Cardiac septum (tissue), 1 donor: Measurements from ENCODE around the gene FAF1. TPM values are rescaled to one million over a fixed set of nuclear protein-coding genes. Genes with fewer than 3 reads are reported as not detected.
A peak's percentile ranks its signal among the peaks of the same experiment; 100 is the strongest.
"Not testable (repeated sequence)": the region's sequence is repeated elsewhere in the genome, so short reads cannot be mapped to it uniquely, and the experiment has no call there.

Source experiments
- DNase-seq: peaks from one replicate; pipeline ENCODE4 v3.0.0-alpha.2; 2020; ENCODE audit warnings: low spot score
- intact Hi-C: fragments of 100-400 bp; cut with DNase I; formaldehyde crosslinking; loops from one replicate; pipeline ENCODE4 v1.14.0; 2022
- long read RNA-seq: library from polyadenylated mRNA; unstranded; transcript quantifications from one replicate; pipeline ENCODE4 v2.0.0, GENCODE V29; 2021
- total RNA-seq: library from RNA; stranded (reverse); fragmentation: NEBNext Ultra II Directional; extraction: Animal tissue kit (Norgen Biotek cat#: 25700); gene quantifications from one replicate; pipeline ENCODE4 v1.2.1, GENCODE V29; 2021
- donor health status: DM: no; HTN: no; CAD: no.

FAF1 gene
- total RNA-seq, result 81.0 TPM
- long read RNA-seq, full-length matches to known transcripts, result 131 of 167 reads
- long read RNA-seq, partial matches to known transcripts, result 18 of 167 reads
- long read RNA-seq, other reads (novel, unspliced or antisense), result 18 of 167 reads

GRCh38 chr1:50959913-50960844, at the start of gene FAF1:
TSS of gene FAF1 (minus strand) at chr1:50960267. CDS start at chr1:50959811, 456 bp downstream.
- intact Hi-C loops, result loop anchor here (1.0 to 10.0 kb wide), 3 partner anchors 8 to 1095 kb away; partner anchors contain the start of genes BTF3L4 and TXNDC12
- peak; percentile 99 for DNase-seq

- intact Hi-C loops, result no loop called here
These were observed 49.3 kb upstream of the FAF1 start for GRCh38 chr1:51009381-51009780.

DNA sequence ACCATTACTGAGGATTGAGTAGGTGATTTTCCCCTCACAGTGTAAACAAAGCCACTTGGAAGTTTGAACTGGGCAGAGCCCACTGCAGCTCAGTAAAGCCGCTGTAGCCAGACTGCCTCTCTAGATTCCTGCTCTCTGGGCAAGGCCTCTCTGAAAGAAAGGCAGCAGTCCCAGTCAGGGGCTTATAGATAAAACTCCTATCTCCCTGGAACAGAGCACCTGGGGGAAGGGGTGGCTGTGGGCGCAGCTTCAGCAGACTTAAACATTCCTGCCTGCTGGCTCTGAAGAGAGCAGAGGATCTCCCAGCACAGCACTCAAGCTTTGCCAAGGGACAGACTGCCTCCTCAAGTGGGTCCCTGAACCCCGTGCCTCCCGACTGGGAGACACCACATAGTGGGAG, 45.5 kb upstream of the FAF1 start:
- intact Hi-C loops, DNase-seq: not testable (repeated sequence)

More at GRCh38 chr1:51009381-51009780, 49.3 kb upstream of the FAF1 start:
- DNase-seq, result no peak

GRCh38 chr1:51002516-51002915, 42.4 kb upstream of the FAF1 start:
- no peak for DNase-seq
- intact Hi-C loops, result no loop called here

GRCh38 chr1:51000651-51001050, 40.6 kb upstream of the FAF1 start:
- intact Hi-C loops, result no loop called here
- DNase-seq, result no peak

- DNase-seq, result no peak
- intact Hi-C loops, result no loop called here
These were observed 40.1 kb upstream of the FAF1 start for GRCh38 chr1:51000160-51000559.

GRCh38 chr1:50999375-50999774, 39.3 kb upstream of the FAF1 start:
- intact Hi-C loops, result not testable (repeated sequence)

GRCh38 chr1:50996083-50996482, 36.0 kb upstream of the FAF1 start:
- intact Hi-C loops, result no loop called here
- no peak for DNase-seq

More at GRCh38 chr1:50999375-50999774, 39.3 kb upstream of the FAF1 start:
- DNase-seq, result not testable (repeated sequence)

DNA sequence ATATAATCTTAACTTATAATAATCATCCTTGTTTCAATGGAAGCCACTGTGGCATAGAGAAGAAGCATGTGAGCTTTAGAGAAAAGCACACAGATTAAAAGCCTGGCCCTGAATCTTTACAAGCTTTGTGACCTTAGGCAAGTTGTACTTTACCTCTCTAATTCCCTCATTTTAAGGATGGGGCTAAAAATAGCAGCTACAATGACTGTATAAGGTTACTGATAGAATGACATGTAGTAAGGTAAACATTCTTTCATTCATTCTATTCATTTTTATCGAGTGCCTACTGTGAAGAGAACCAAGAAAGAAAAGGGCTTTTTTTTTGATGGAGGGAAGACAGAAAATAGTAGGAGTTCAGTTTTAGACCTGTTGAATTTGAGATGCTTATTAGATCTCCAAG, 35.6 kb upstream of the FAF1 start:
- DNase-seq, result no peak
- intact Hi-C loops, result no loop called here

DNA sequence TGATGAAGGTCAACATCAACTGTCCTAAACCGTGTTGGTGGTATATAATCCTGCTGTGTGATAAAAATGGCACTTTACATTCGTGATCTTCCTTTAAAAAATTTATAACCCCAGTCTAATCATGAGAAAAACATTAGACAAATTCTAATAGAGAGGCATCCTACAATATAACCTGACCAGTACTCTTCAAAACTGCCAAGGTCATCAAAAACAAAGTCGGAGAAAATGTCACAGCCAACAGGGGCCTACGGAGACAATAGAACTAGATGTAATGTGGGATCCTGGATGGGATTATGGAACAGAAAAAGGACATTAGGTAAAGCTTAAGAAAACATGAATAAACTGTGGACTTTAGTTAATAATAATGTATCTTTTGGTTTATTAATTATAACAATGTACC, 34.9 kb upstream of the FAF1 start:
- DNase-seq, result no peak
- intact Hi-C loops, result no loop called here

GRCh38 chr1:50993645-50994044, 33.6 kb upstream of the FAF1 start:
- intact Hi-C loops, result no loop called here
- DNase-seq, result no peak

- DNase-seq, result no peak
- intact Hi-C loops, result no loop called here
These were observed 32.7 kb upstream of the FAF1 start for GRCh38 chr1:50992532-50993318.

DNA sequence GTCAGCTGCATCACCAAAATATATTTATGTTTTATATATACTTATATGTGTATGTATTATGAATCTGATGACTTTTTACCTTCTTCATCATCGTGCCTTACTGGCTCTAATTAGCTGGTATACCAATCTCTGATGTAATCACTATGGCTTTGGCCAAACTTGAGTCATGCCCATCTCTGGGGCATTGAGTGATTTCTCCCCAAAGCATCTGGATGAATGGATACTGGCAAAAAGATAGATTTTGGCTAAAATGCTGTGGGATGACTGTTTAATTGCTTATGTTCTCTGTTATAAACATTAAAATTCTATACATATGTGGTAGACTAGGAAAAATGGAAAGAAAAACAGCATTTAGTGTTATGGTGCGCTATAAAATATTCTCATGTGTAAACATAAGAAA, 29.6 kb upstream of the FAF1 start:
- DNase-seq, result no peak
- intact Hi-C loops, result no loop called here

- no peak for DNase-seq
- intact Hi-C loops, result no loop called here
These were observed 26.6 kb upstream of the FAF1 start for GRCh38 chr1:50986653-50987052.

DNA sequence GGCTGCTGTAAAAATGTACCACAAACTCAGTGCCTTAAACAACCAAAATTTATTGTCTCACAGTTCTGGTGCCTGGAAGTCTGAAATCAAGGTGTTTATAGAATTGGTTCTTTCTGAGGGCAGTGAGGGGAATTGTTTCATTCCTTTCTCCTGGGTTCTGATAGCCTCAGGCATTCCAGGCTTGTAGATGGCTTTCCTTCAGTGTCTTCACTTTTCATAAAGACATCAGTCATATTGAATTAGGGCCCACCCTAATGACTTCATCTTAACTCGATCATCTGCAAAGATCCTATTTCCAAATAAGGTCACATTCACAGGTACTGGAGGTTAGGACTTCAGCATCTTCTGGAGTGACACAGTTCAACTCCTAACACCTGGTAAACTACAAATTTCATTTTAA, 25.0 kb upstream of the FAF1 start:
- intact Hi-C loops, result no loop called here
- no peak for DNase-seq

- no peak for DNase-seq
- intact Hi-C loops, result loop anchor here (2.0 kb wide), 1 partner anchor 15 kb away; no protein-coding TSS in a partner anchor
These were observed 23.2 kb upstream of the FAF1 start for GRCh38 chr1:50983219-50983802.

DNA sequence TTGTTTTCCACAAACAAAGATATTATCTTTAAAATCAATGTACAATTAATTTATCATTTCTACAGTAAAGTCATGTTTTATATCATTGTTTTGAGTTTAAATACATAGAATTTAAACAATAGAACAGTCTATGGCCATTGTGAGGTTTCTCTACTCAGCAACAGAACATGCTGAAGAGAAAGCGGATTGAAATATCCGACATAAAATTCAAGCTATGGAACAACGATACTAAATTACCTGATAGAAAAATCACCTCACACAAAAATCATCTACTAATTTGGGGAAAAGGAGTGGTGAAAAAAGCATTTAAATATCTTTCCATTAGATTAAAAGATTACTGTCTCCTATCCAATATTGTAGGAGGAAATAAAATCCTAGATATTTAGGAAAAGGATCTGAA, 22.5 kb upstream of the FAF1 start:
- no peak for DNase-seq
- intact Hi-C loops, result loop anchor here (2.0 kb wide), 1 partner anchor 14 kb away; no protein-coding TSS in a partner anchor

DNA sequence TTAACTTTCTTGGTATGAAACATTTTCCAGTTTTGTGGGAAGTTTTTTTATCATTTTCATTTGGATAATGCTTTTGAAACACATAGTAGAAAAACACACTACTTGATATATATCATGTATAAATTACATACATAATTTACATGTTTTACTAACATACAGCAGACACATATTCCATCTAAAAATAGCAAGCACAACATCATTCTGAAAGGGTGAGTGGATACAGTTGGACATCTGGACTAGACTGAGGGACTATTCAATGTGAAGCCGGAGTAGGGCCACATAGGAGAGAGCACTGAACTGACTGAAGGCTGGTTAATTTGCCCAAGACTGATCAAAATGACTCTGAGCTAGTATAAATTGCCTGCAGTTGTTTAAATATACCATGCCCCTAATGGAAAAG, 21.7 kb upstream of the FAF1 start:
- intact Hi-C loops, result loop anchor here (2.0 kb wide), 1 partner anchor 13 kb away; no protein-coding TSS in a partner anchor
- no peak for DNase-seq

DNA sequence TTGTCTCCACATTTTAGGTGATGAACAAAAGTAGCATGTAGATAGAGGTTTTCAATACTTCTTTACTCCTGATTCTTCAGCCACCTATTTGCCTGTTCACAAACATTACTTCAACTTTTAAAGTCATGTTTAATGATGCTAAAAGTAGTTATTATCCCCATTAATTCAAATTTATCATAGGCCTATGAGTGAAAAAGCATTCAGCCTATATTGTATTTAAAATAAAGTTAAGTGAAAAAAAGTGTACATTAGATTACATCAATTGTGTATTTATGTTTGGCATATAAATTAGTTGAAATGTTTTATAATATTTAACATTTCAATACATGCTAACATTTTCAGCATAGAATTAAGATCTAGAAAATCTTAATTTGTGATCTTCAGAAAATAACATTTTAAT, 20.4 kb upstream of the FAF1 start:
- no peak for DNase-seq
- intact Hi-C loops, result no loop called here

- DNase-seq, result no peak
- intact Hi-C loops, result no loop called here
These were observed 19.9 kb upstream of the FAF1 start for GRCh38 chr1:50979937-50980336.
